Panc1 (cell line): ENCODE results near the gene TANGO6.

Experiments
- CTCF ChIP-seq: fragments of 450-650 bp; IDR thresholded peaks from 2 replicates; pipeline ENCODE4 v1.5.1; 2017; ENCODE audit warnings: mild to moderate bottlenecking
- POLR2AphosphoS5 ChIP-seq: IDR thresholded peaks from 2 replicates; pipeline ENCODE4 v1.6.1; 2012; ENCODE audit warnings: mild to moderate bottlenecking, low read depth, low read length, moderate library complexity

GRCh38 chr16:68985268-68985667, 141.9 kb downstream of the TANGO6 start:
- TF ChIP-seq CTCF (no peak), POLR2AphosphoS5 (no peak)
